Measurements from ENCODE around the gene DEDD.
"Not testable (repeated sequence)": the region's sequence is repeated elsewhere in the genome, so short reads cannot be mapped to it uniquely, and the experiment has no call there.

Gene DEDD

DNA sequence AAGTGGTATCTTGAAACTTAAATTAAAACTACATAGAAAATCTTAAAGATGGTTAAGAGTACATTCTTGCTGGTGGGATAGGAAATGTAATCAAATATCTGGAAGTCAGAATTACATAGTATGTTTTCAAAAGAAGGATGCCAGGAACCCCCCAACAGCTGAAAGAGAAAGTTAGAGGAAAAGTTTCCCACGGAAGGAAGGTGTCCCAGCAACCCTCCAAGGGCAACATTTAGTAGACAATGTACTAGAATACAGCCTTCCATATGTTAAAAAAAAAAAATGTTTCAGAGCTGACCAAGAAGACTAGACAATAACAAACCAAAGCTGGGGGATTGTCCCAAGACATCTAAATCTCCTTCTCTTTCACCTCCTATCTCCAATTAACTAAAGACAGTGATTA, 2.2 kb downstream of the DEDD start:
- in situ Hi-C loops (cut with HindIII; ENCODE audit: low sequenced_read_pairs): no loop called here

DNA sequence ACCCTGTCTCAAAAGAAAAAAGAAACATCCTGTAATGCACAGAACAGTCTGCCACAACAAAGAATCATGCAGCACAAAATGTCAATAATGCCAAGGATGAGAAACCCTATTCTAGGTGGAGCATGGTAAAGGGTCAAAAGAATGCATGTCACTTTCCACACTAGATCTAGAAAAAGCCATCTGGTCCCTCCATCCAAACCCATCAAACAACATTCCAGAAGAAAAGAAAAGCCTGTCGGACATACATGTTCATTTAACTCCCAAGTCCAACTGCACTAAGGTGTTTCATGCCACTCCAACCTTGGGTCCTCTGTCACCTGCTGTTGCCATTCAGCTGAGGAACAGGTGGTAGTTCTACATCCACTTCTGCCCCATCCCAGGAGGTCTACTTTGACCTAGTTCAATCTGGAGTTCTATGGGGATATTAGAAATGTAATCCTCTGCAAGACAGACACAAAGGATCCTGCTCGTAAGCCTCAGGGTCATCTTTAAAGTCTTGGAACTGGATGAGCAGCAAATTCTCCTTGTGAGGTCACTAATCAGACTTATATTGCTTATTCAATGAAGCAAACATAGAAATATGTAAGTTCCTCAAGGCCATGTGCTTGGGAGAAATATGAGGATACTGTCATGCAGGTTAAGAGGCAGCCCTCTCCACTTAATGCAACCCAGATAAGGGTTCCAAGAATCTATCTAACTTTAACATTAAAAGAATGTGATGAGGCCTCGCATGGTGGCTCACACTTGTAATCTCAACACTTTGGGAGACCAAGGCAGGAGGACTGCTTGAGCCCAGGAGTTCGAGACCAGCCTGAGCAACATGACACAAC, 3.7 kb downstream of the DEDD start:
- in situ Hi-C loops (cut with HindIII; ENCODE audit: low sequenced_read_pairs): loop anchor here (5.0 kb wide), 2 partner anchors 82 to 93 kb away; partner anchors contain the start of genes APOA2 and USF1

DNA sequence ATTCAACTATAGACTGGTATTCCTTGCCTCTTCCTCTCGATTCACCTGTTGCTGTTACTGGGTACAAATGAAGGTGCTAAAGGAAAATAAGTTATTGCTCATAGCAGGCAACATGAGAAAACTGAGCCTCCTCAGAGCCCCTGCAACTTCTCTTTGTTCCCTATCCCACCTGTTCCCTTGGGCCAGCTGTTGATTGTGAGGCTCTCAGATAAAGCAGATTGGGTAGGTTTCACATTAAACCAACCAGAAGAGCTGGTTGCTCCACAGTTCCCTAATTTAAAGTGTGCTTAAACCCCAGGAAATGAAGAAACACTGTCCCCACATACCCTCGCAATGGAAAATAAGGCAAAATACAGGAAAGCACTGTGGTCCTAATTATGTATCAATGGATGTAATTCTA, 4.8 kb downstream of the DEDD start:
- in situ Hi-C loops (cut with HindIII; ENCODE audit: low sequenced_read_pairs): loop anchor here (5.0 kb wide), 2 partner anchors 80 to 95 kb away; partner anchors contain the start of genes APOA2 and USF1

DNA sequence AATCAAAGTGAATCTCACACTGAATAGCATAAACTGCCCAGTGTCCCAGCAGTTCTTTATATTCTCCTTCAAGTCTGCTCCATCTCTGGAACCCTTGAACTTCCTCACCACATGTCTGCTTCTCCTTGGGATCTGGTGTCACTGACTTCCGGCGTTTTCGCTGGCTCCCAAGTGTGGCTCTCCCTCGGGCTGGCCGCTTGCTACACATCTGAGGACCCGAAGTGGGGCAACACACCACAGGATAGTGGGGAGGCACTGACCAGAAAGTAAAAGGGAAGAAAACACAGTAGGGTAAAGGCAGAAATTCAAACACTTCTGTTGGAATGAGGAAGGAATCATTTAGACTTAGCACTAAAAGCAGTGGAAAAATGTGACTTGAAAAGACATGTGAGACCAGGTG, 9.5 kb downstream of the DEDD start:
- in situ Hi-C loops (cut with HindIII; ENCODE audit: low sequenced_read_pairs): no loop called here

DNA sequence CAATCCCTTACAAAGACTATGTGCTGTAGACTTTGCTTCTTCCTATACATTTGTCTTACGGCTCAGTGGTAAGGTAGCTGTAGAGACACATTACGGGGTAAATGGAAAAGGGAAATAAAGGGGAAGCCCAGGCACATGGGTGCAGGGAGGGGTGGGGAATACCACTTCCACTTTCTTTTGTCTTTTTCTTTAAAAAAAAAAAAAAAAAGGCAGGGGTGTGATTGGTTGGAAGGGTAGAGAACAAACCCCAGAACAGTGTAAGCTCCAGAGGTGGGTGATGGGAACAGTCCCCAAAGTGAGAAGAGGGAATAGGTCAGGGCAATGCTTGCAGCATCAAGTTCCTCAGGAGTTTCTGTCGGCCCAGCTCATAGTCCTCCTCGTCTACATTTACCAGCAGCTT, 10.6 kb downstream of the DEDD start:
- in situ Hi-C loops (cut with HindIII; ENCODE audit: low sequenced_read_pairs): no loop called here

DNA sequence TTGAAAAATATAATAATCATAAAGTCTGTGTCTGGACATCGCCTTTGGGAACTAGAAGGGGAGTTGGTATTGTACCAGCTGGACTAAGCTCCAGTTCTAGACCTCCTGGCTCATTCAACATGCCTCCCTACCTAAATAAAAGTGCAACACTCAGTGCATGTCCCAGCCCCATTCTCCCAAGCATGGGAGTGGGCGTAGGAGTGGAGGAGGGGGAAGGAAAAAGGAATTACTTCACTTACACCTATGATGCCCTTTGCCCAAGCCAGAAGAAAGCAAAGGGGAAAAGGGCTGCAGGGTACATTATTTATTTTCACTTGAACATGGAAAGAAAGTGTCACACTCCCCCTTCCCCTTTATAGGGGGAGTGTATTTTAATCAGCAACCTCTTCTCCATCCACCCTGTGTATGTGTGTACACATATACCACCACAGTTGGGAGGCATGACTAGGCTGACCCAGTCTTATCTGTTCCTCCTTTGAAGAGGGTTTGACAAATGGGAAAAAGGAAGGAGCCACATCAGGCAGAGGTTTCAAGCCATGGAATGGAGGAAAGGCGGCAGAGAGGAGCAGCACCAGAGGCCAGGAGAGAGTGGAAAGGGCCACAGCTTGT, 11.3 kb downstream of the DEDD start:
- in situ Hi-C loops (cut with HindIII; ENCODE audit: low sequenced_read_pairs): no loop called here

DNA sequence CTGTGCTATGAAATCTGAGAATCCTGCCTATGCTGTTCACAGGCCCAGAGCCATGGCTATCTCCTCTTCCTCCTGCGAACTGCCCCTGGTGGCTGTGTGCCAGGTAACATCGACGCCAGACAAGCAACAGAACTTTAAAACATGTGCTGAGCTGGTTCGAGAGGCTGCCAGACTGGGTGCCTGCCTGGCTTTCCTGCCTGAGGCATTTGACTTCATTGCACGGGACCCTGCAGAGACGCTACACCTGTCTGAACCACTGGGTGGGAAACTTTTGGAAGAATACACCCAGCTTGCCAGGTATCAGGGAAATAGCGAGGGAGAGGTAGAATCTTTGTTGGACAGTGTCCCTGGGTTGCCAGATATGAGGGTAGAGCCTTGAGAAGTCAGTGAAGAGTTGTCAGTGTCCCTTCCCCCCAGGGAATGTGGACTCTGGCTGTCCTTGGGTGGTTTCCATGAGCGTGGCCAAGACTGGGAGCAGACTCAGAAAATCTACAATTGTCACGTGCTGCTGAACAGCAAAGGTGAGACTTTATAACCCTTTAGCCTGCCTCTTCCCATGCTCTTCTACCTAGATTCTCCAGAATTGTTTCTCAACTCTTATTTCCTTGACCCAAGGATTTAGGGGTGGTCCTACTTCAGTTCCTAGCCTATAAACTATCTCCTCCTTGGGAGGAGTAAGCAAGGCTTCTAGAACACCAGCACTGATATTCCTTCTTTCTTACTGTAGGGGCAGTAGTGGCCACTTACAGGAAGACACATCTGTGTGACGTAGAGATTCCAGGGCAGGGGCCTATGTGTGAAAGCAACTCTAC, 13.2 kb downstream of the DEDD start:
- in situ Hi-C loops (cut with HindIII; ENCODE audit: low sequenced_read_pairs): no loop called here

DNA sequence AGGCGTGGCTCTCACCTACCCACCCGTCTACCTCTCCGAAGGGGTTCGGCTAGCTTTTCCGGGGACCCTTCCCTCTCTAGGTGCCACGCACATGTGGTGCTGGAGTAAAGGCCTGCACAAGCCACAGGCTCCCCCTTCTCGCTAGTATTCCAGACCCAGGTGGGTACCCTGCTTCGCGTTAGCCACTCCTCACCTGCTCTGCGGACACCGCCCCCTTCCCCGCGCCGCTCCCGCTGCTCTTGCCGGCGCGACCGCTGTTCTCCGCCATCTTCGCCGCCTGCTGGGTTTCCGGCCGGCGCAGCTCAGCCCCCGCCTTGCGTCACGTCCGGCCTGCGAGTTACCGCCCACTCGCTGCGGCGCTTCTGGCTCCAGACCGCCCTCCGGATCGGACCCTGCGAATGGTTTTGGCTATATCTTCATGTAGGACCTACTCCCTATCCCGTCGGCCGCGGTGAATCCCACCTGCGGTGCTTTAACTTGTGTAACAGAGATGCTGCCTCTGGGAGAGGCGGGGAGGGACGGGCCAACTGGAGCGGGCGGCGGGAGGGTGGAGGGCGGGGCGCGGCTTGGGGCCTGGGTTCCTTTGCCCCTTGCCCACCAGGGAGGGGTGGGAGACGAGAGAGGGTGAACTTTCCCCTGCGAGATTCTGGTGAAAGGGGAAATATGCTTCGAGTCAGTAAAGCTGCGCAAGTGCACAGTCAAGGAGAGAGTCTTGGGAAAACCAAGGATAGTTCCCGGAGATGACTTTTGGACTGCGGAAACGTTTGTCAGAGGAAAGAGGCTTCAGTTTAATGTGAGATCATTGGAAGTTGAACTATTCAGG, 14.5 kb downstream of the DEDD start, which contains the start of the genes NIT1 and PFDN2:
TSS of gene NIT1 (plus strand) at position 347 of the 823 bp plus-strand sequence. CDS start at position 419, 72 bp downstream.
TSS of gene PFDN2 (minus strand) at position 279 of the 823 bp plus-strand sequence. CDS start at position 268, 11 bp downstream.
- in situ Hi-C loops (cut with HindIII; ENCODE audit: low sequenced_read_pairs): no loop called here

DNA sequence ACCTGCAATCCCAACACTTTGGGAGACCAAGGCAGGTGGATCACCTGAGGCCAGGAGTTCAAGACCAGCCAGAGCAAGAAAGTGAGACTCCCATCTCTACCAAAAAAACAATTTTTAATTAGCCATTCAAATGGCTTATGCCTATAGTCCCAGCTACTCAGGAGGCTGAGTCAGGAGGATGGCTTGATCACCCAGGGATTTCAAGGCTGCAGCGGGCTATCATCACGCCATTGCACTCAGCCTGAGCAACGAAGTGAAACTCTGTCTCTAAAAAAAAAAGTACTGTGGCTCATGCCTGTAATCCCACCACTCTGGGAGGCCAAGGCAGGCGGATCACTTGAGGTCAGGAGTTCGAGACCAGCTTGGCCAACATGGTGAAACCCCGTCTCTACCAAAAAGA, 16.5 kb downstream of the DEDD start:
- in situ Hi-C loops (cut with HindIII; ENCODE audit: low sequenced_read_pairs): not testable (repeated sequence)

DNA sequence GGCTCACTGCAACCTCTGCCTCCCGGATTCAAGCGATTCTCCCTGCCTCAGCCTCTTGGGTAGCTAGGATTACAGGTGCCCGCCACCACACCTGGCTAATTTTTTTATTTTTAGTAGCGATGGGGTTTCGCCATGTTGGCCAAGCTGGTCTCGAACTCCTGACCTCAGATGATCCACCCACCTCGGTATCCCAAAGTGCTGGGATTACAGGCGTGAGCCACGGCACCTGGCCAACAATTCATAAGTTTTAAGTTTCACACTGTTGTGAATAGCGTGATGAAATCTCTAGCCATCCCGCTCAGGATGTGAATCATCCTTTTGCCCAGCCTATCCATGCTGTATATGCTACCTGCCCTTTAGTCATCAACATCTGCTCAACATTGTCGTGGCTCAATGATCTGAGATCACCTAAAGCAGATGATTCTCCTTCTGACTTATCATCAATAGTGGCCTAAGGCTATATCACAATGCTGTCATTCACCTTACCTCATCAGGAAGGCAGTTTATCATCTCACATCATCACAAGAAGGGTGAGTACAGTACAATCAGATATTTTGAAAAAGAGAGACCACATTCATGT, 17.2 kb downstream of the DEDD start:
- in situ Hi-C loops (cut with HindIII; ENCODE audit: low sequenced_read_pairs): no loop called here

DNA sequence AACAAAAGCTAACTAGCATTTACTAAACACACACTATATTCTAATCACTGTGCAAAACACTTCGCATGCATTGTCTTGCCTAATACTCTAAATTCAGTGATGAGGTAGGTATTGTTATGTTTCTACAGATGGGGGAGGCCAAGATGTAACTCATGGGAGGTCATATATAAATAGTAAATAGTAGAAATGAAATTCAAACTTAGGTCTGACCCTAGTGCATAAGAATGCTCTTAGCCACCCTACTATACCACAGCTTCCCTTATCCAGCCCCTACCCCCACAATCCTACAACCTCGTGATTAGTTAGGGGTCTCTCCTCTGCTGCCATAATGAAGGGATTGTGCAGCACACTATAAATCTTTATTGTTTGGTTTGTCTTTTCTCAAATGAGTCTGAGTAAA, 17.9 kb downstream of the DEDD start:
- in situ Hi-C loops (cut with HindIII; ENCODE audit: low sequenced_read_pairs): no loop called here

DNA sequence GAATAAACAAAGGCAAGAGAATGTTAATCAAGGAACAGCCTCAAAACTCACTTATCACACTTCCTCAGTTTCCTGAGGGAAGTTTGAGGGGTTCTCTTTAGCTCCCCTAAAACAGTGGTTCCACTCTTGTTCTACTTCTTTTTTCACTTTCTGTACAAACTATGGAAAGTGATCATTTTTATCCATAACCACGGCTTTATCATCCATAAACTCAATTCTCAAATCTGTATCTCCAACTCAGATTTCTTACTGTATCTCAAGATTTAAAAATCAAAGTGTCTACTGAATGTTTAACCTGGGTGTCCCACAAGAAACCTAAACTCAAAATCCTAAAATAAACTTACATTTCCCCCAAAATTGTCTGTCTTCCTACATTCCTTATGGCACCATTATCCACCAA, 18.6 kb downstream of the DEDD start:
- in situ Hi-C loops (cut with HindIII; ENCODE audit: low sequenced_read_pairs): no loop called here

DNA sequence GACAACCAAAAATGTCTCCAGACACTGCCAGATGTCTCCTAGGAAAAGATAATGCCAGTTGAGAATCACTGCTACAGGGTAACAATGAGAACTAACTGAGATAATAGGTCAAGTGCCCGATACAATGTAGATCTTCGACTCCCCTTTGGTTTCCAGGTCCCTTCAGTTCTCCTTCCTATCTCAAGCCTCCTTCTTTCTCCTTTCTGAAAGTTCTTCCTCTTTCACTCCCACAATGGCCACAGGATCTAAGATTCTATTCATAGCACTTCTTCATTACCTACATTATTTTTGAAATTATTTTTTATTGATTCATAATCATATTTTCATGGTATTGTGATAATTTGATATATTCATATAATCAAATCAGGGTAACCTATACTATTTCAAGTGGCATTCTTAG, 20.9 kb downstream of the DEDD start:
- in situ Hi-C loops (cut with HindIII; ENCODE audit: low sequenced_read_pairs): no loop called here

DNA sequence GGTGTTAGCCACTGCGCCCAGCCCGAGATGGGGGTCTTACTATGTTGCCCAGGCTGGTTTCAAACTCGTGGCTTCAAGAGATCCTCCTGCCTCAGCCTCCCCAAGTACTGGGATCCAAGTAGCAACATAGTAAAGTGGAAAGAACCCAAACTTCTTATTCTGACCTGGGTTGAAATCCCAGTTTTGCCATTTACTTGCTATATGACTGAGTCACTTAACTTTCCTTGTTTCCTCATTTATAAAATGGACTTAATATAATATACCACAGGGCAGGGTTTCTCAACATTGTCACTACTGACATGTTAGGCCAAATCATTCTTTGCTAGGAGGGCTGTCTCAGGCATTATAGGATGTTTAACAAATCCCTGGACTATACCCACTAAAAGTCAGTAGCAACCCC, 21.4 kb downstream of the DEDD start:
- in situ Hi-C loops (cut with HindIII; ENCODE audit: low sequenced_read_pairs): no loop called here

DNA sequence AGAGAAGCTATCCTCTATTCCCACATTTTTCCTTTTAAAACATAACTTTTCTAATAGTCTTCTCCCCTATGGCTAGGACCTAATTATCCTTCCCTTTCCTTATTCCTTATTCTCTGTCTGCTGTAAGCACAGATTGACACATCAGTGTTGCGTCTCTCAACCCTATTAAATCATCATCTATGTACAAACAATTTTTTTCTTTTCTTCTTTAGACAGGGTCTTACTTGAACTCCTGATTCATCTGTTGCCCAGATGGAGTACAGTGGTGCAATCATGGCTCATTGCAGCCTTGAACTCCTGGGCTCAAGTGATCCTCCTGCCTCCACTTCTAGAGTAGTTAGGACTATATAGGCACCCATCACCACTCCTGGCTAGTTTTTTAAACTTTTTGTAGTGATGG, 26.0 kb downstream of the DEDD start:
- in situ Hi-C loops (cut with HindIII; ENCODE audit: low sequenced_read_pairs): no loop called here

DNA sequence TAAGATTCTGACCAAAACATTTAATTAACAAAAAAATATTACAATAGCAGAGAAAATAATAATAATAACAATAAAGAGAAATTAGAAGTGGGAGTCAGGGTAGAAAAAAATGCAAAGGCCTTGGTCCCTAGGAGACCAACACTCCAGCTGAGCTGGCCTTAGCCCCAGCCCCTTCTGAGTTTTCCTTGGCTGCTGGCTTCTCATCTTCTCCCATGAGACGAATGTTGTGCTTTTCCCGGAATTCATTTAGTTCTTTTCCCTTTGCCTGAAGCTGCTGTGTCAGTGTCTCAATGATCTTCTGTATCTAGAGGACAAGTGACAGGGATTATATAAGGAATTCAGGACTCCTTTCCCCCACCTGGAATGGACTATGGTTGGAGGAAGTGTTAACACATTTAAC, 31.9 kb downstream of the DEDD start:
- in situ Hi-C loops (cut with HindIII; ENCODE audit: low sequenced_read_pairs): no loop called here

DNA sequence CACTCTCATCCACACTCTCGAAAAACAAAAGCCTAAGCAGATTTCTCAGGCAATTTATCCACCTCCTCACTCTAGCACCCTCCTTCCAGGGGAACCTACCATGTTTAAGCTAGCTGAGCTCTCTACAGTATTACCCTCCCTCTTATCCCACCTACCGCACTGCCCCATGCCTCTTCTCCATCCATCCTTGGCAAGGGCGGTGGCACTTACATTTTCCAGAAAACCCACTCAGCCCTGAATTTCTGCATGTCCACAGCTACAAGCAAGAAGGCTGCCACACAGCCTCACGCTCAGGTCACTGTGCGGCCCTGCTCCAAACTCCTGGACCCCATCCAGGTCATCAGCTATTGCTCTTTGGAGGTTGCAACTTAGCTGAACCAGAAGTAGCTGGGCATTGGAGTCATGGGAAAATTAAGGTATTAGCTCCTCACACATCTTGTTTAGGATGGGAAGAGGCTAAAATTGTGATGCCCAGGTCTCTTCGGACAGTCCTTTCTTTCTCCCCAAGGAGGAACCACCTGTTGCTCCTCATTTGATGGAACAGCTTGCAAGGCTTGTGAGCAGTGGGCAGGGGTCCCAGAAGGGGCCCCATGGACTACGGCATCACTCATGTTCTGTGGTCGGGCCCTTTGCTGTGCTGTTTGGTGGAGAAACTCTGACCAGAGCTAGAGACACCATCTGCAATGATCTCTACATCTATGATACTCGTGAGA, 33.2 kb downstream of the DEDD start:
- in situ Hi-C loops (cut with HindIII; ENCODE audit: low sequenced_read_pairs): no loop called here

DNA sequence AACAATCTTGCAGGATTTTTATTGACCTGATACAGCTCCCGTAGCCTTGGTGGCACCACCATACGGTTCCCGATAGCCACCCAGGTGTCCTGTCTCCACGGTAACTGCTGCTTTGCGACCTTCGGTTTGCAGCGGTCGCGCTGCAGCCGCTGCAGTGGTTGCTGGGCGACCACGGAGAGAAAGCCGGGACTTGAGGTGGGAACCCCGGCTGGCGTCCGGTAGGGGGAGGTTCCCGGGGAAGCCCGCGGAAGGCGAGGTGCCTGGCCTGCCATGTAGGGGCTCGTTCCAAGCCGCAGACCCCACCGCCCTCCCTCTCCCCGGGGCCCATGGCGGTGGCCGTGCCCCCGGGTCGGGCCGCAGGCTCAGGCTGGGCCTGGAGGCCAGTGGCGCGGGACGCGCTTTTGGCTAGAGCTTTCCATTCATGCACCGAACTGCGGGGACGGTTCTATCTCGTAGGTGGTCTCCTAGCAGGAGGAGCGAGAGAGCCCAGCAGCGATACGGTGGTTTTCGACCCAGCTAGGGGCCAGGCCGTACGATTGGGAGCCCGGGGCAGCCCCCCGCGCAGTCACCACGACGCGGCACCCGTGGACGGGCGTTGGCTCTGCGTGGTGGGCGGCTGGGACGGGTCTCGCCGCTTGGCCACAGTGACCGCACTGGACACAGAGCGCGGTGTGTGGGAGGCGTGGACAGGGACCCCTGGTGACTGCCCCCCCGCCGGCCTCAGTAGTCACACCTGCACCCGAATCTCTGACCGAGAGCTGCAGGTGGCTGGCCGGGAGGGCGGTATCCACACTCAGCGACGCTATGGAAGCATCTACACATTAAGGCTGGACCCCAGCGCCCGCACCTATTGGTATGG, 34.0 kb downstream of the DEDD start, which contains the start of gene KLHDC9:
TSS of gene KLHDC9 (plus strand) at position 152 of the 859 bp plus-strand sequence. CDS start at position 327, 175 bp downstream.
- in situ Hi-C loops (cut with HindIII; ENCODE audit: low sequenced_read_pairs): no loop called here
